CD4-positive, alpha-beta memory T cell (primary cell): Measurements from ENCODE around the gene AOPEP. TPM values are rescaled to one million over a fixed set of nuclear protein-coding genes. Genes with fewer than 3 reads are reported as not detected.
A peak's percentile ranks its signal among the peaks of the same experiment; 100 is the strongest.

ENCODE experiments used
- CTCF ChIA-PET: fragments of 350-600 bp; sonication (Branson Sonifier 250); formaldehyde crosslinking; loops from one replicate; lab custom pipeline; 2021; ENCODE audit warnings: inconsistent platforms; ENCODE audit not compliant: partially characterized antibody; lab: Charles Lee
- POLR2A ChIA-PET: fragments of 350-600 bp; sonication (Branson Sonifier 250); formaldehyde crosslinking; loops from one replicate; lab custom pipeline; 2021; ENCODE audit not compliant: partially characterized antibody; lab: Charles Lee
- DNase-seq, 5 donors: peaks; one replicate each; pipeline versions ENCODE4 v3.0.0 to v3.0.0-alpha.2; 2020 to 2022; ENCODE audit warnings: mixed read lengths in 1 of 5
- H3K27ac ChIP-seq: one replicate; pipeline ENCODE4 v1.7.0; 2013; ENCODE audit warnings: low read depth, low read length
- H3K27me3 ChIP-seq: 2 replicates; pipeline ENCODE4 v1.7.0; 2013; ENCODE audit warnings: mild to moderate bottlenecking, low read length, moderate library complexity; ENCODE audit not compliant: insufficient read depth
- H3K36me3 ChIP-seq: 2 replicates; pipeline ENCODE4 v1.7.0; 2013; ENCODE audit warnings: mild to moderate bottlenecking, low read length, moderate library complexity; ENCODE audit not compliant: insufficient read depth
- H3K4me1 ChIP-seq: 2 replicates; pipeline ENCODE4 v1.7.0; 2013; ENCODE audit warnings: mild to moderate bottlenecking, low read length, moderate library complexity; ENCODE audit not compliant: insufficient read depth
- H3K4me3 ChIP-seq, 2 donors: one replicate each; pipeline ENCODE4 v1.7.0; 2013; ENCODE audit warnings: low read length in 2 of 2, mild to moderate bottlenecking in 1 of 2
- H3K9me3 ChIP-seq, 2 donors: one replicate each; pipeline ENCODE4 v1.7.0; 2013; ENCODE audit warnings: low read length in 2 of 2, control low read depth in 1 of 2; ENCODE audit not compliant: control insufficient read depth in 1 of 2
- H3K27ac Mint-ChIP-seq, 7 donors: one replicate each; pipeline ENCODE4 v1.8.0; 2020 to 2021; ENCODE audit warnings: mixed read lengths in 7 of 7, mild to moderate bottlenecking in 6 of 7, inconsistent platforms in 3 of 7, moderate library complexity in 3 of 7
- H3K27me3 Mint-ChIP-seq, 2 donors: one replicate each; pipeline ENCODE4 v1.8.0; 2020 to 2021; ENCODE audit warnings: mixed read lengths in 2 of 2
- H3K36me3 Mint-ChIP-seq, 2 donors: one replicate each; pipeline ENCODE4 v1.8.0; 2020 to 2021; ENCODE audit warnings: mixed read lengths in 2 of 2, inconsistent platforms in 1 of 2, mild to moderate bottlenecking in 1 of 2
- H3K4me1 Mint-ChIP-seq, 4 donors: one replicate each; pipeline ENCODE4 v1.8.0; 2020 to 2021; ENCODE audit warnings: mixed read lengths in 4 of 4, mild to moderate bottlenecking in 1 of 4
- H3K4me3 Mint-ChIP-seq, 8 donors: one replicate each; pipeline ENCODE4 v1.8.0; 2020 to 2021; ENCODE audit warnings: mixed read lengths in 8 of 8, mild to moderate bottlenecking in 7 of 8, moderate library complexity in 6 of 8, inconsistent platforms in 3 of 8
- H3K9me3 Mint-ChIP-seq, 8 donors: one replicate each; pipeline ENCODE4 v1.8.0; 2020 to 2021; ENCODE audit warnings: mixed read lengths in 8 of 8, mild to moderate bottlenecking in 5 of 8, inconsistent platforms in 3 of 8, moderate library complexity in 1 of 8
- intact Hi-C: fragments of 100-400 bp; cut with micrococcal nuclease; formaldehyde crosslinking; loops from one replicate; pipeline ENCODE4 v1.15.1; 2023
- polyA plus RNA-seq, 2 donors: library from polyadenylated mRNA; unstranded; fragments of 300-500 nt; fragmentation: Illumina TruSeq; gene quantifications; one replicate each; pipeline ENCODE4 v1.2.3, GENCODE V29; 2021
- total RNA-seq, 2 experiments: library from RNA; stranded (reverse); gene quantifications; one replicate each; pipeline ENCODE4 v1.2.3, GENCODE V29; 2021

AOPEP gene
- total and polyA plus RNA-seq, 4 experiments from 2014 or later: 3.1 to 11.7 (median 7.6) TPM

GRCh38 chr9:95047452-95048224, 321.1 kb downstream of the AOPEP start:
- no peaks in the 10 kb centered on the region for H3K36me3 ChIP-seq
- no peaks in the 10 kb centered on the region for H3K9me3 ChIP-seq
- Mint-ChIP-seq H3K4me1 (peaks cover 6 to 17% (median 8%) of the 10 kb centered on the region in 4 donors), H3K27me3 (peaks cover 3 to 12% of the 10 kb centered on the region in 2 donors), H3K27ac (no peak overlapping the region), H3K4me3 (peak overlapping the region in 5 of 8 donors; percentile 64 to 86 (median 83)), H3K36me3 (peaks cover 0 to 6% of the 10 kb centered on the region in 2 donors), H3K9me3 (no peaks in the 10 kb centered on the region)
- DNase-seq: no peak
- peaks cover 13% of the 10 kb centered on the region for H3K4me1 ChIP-seq
- no peak overlapping the region for H3K27ac ChIP-seq
- peak overlapping the region in 1 of 2 donors; percentile 48 for H3K4me3 ChIP-seq
- intact Hi-C loops: no loop called here
- POLR2A ChIA-PET: interaction anchor here (1.0 kb wide), 1 partner anchor 10 kb away, joined by 3 read pairs; no protein-coding TSS in a partner anchor
- CTCF ChIA-PET: no interaction called here
- H3K27me3 ChIP-seq: peaks cover 8% of the 10 kb centered on the region

GRCh38 chr9:95048225-95049087, 322.0 kb downstream of the AOPEP start:
- peaks cover 13% of the 10 kb centered on the region for H3K4me1 ChIP-seq
- intact Hi-C loops: no loop called here
- H3K4me3 ChIP-seq: peak overlapping the region; percentile 3 to 48
- peaks cover 8% of the 10 kb centered on the region for H3K27me3 ChIP-seq
- no peaks in the 10 kb centered on the region for H3K9me3 ChIP-seq
- Mint-ChIP-seq H3K4me3 (peak overlapping the region; percentile 78 to 87 (median 83)), H3K4me1 (peaks cover 6 to 17% (median 8%) of the 10 kb centered on the region in 4 donors), H3K36me3 (peaks cover 0 to 9% of the 10 kb centered on the region in 2 donors), H3K27ac (peak overlapping the region in 1 of 7 donors; percentile 60), H3K9me3 (no peaks in the 10 kb centered on the region), H3K27me3 (peaks cover 3 to 13% of the 10 kb centered on the region in 2 donors)
- CTCF ChIA-PET: interaction anchor here (1.0 kb wide), 1 partner anchor 367 kb away, joined by 3 read pairs; no protein-coding TSS in a partner anchor
- H3K36me3 ChIP-seq: no peaks in the 10 kb centered on the region
- H3K27ac ChIP-seq: no peak overlapping the region
- peak; percentile 21 to 39 (median 28) for DNase-seq
- POLR2A ChIA-PET: no interaction called here

- no peak for DNase-seq
- CTCF ChIA-PET: no interaction called here
- peaks cover 0 to 4% of the 10 kb centered on the region in 2 donors for H3K36me3 Mint-ChIP-seq
- intact Hi-C loops: no loop called here
- Histone ChIP-seq H3K9me3 (no peaks in the 10 kb centered on the region), H3K27ac (no peak overlapping the region), H3K27me3 (peaks cover 8% of the 10 kb centered on the region), H3K36me3 (no peaks in the 10 kb centered on the region), H3K4me1 (peaks cover 13% of the 10 kb centered on the region), H3K4me3 (no peak overlapping the region)
- H3K4me3 Mint-ChIP-seq: peak overlapping the region in 1 of 8 donors; percentile 13
- POLR2A ChIA-PET: no interaction called here
- H3K27ac Mint-ChIP-seq: no peak overlapping the region
- H3K27me3 Mint-ChIP-seq: peaks cover 3 to 13% of the 10 kb centered on the region in 2 donors
- H3K9me3 Mint-ChIP-seq: no peaks in the 10 kb centered on the region
- peaks cover 6 to 17% (median 8%) of the 10 kb centered on the region in 4 donors for H3K4me1 Mint-ChIP-seq
These were observed 323.3 kb downstream of the AOPEP start for GRCh38 chr9:95049761-95050160.

- peaks cover 8% of the 10 kb centered on the region for H3K27me3 ChIP-seq
- peaks cover 0 to 8% of the 10 kb centered on the region in 2 donors for H3K27me3 Mint-ChIP-seq
- peaks cover 2 to 3% (median 2%) of the 10 kb centered on the region in 4 donors for H3K4me1 Mint-ChIP-seq
- H3K4me3 Mint-ChIP-seq: no peak overlapping the region
- POLR2A ChIA-PET: no interaction called here
- H3K9me3 Mint-ChIP-seq: peaks cover 0 to 2% (median 0%) of the 10 kb centered on the region in 8 donors
- intact Hi-C loops: no loop called here
- no peak overlapping the region for H3K27ac Mint-ChIP-seq
- no peaks in the 10 kb centered on the region for H3K36me3 ChIP-seq
- DNase-seq: no peak
- CTCF ChIA-PET: no interaction called here
- H3K9me3 ChIP-seq: no peaks in the 10 kb centered on the region
- H3K36me3 Mint-ChIP-seq: peaks cover 0 to 3% of the 10 kb centered on the region in 2 donors
- no peak overlapping the region for H3K27ac ChIP-seq
- H3K4me1 ChIP-seq: peaks cover 2% of the 10 kb centered on the region
- H3K4me3 ChIP-seq: no peak overlapping the region
These were observed 327.4 kb downstream of the AOPEP start for GRCh38 chr9:95053611-95054570.

GRCh38 chr9:95055334-95055850, 328.9 kb downstream of the AOPEP start:
- no peak overlapping the region for H3K4me3 ChIP-seq
- H3K4me1 ChIP-seq: no peaks in the 10 kb centered on the region
- Mint-ChIP-seq H3K9me3 (peaks cover 0 to 2% (median 0%) of the 10 kb centered on the region in 8 donors), H3K27me3 (peaks cover 0 to 2% of the 10 kb centered on the region in 2 donors), H3K27ac (no peak overlapping the region), H3K4me3 (no peak overlapping the region), H3K4me1 (no peaks in the 10 kb centered on the region), H3K36me3 (peaks cover 0 to 3% of the 10 kb centered on the region in 2 donors)
- CTCF ChIA-PET: no interaction called here
- no peaks in the 10 kb centered on the region for H3K36me3 ChIP-seq
- H3K9me3 ChIP-seq: no peaks in the 10 kb centered on the region
- POLR2A ChIA-PET: no interaction called here
- DNase-seq: no peak
- intact Hi-C loops: no loop called here
- no peaks in the 10 kb centered on the region for H3K27me3 ChIP-seq
- no peak overlapping the region for H3K27ac ChIP-seq

GRCh38 chr9:95055851-95056551, 329.5 kb downstream of the AOPEP start:
- Histone ChIP-seq H3K9me3 (no peaks in the 10 kb centered on the region), H3K27me3 (no peaks in the 10 kb centered on the region), H3K4me1 (no peaks in the 10 kb centered on the region), H3K36me3 (no peaks in the 10 kb centered on the region), H3K4me3 (no peak overlapping the region), H3K27ac (no peak overlapping the region)
- DNase-seq: no peak
- Mint-ChIP-seq H3K27ac (no peak overlapping the region), H3K27me3 (peaks cover 0 to 1% of the 10 kb centered on the region in 2 donors), H3K4me3 (no peak overlapping the region), H3K4me1 (no peaks in the 10 kb centered on the region), H3K9me3 (peaks cover 0 to 2% (median 0%) of the 10 kb centered on the region in 8 donors), H3K36me3 (peaks cover 0 to 3% of the 10 kb centered on the region in 2 donors)
- ChIA-PET POLR2A (no interaction called here), CTCF (no interaction called here)
- intact Hi-C loops: no loop called here
